GM23338 (cell line): ENCODE measurements around the gene OR51S1. TPM values are rescaled to one million over a fixed set of nuclear protein-coding genes. Genes with fewer than 3 reads are reported as not detected.
"Not testable (repeated sequence)": the region's sequence is repeated elsewhere in the genome, so short reads cannot be mapped to it uniquely, and the experiment has no call there.

Source experiments
- ATAC-seq: fragments of 200-7000 bp; cut with Tn5 transposase; 3 replicates; pipeline ENCODE4 v1.9.1; 2020
- DNase-seq: peaks from one replicate; pipeline ENCODE4 v3.0.0-alpha.2; 2015; ENCODE audit warnings: low spot score
- H2AFZ ChIP-seq: fragments of 200-600 bp; sonication (generic); 2 replicates; pipeline ENCODE4 v1.8.0; 2016; ENCODE audit warnings: antibody characterized with exemption, mild to moderate bottlenecking, moderate library complexity
- H3F3A ChIP-seq: fragments of 200-600 bp; sonication (generic); replicated peaks from 2 replicates; pipeline ENCODE4 v1.8.0; 2017; ENCODE audit warnings: antibody characterized with exemption, mixed run types, low read depth
- H3K27ac ChIP-seq: fragments of 200-600 bp; sonication (generic); 2 replicates; pipeline ENCODE4 v1.6.1; 2016; ENCODE audit warnings: low read depth
- H3K27me3 ChIP-seq: fragments of 200-600 bp; sonication (generic); 2 replicates; pipeline ENCODE4 v1.8.0; 2016; ENCODE audit warnings: mild to moderate bottlenecking, mixed run types, moderate library complexity; ENCODE audit not compliant: insufficient read depth
- H3K36me3 ChIP-seq: fragments of 200-600 bp; sonication (generic); 2 replicates; pipeline ENCODE4 v1.8.0; 2016; ENCODE audit warnings: mild to moderate bottlenecking; ENCODE audit not compliant: insufficient read depth
- H3K4me1 ChIP-seq: fragments of 200-600 bp; sonication (generic); 2 replicates; pipeline ENCODE4 v1.8.0; 2016; ENCODE audit warnings: mild to moderate bottlenecking, moderate library complexity; ENCODE audit not compliant: insufficient read depth
- H3K4me2 ChIP-seq: fragments of 200-600 bp; sonication (generic); 2 replicates; pipeline ENCODE4 v1.7.1; 2017; ENCODE audit warnings: mixed run types
- H3K4me3 ChIP-seq: fragments of 200-600 bp; sonication (generic); 2 replicates; pipeline ENCODE4 v1.6.1; 2016; ENCODE audit warnings: mixed run types
- H3K79me2 ChIP-seq: fragments of 200-600 bp; sonication (generic); replicated peaks from 2 replicates; pipeline ENCODE4 v1.8.0; 2017; ENCODE audit warnings: mild to moderate bottlenecking; ENCODE audit not compliant: insufficient read depth
- H3K9me2 ChIP-seq: fragments of 200-600 bp; sonication (generic); 2 replicates; pipeline ENCODE4 v1.8.0; 2017; ENCODE audit not compliant: insufficient read depth
- H4K20me1 ChIP-seq: fragments of 200-600 bp; sonication (generic); replicated peaks from 2 replicates; pipeline ENCODE4 v1.8.0; 2017; ENCODE audit warnings: mild to moderate bottlenecking; ENCODE audit not compliant: insufficient read depth
- H3K27ac Mint-ChIP-seq: 2 replicates; pipeline ENCODE4 v1.8.0; 2020; ENCODE audit warnings: inconsistent platforms, mild to moderate bottlenecking, moderate library complexity, mixed read lengths
- H3K27me3 Mint-ChIP-seq: 3 replicates; pipeline ENCODE4 v1.8.0; 2022; ENCODE audit warnings: low read depth, mild to moderate bottlenecking, moderate library complexity, mixed read lengths, inconsistent platforms; ENCODE audit not compliant: insufficient read depth, poor library complexity
- H3K36me3 Mint-ChIP-seq: 3 replicates; pipeline ENCODE4 v1.8.0; 2021; ENCODE audit warnings: low read depth, mild to moderate bottlenecking, inconsistent platforms, moderate library complexity, mixed read lengths
- H3K4me1 Mint-ChIP-seq: 3 replicates; pipeline ENCODE4 v1.8.0; 2020; ENCODE audit warnings: mild to moderate bottlenecking, inconsistent platforms, mixed read lengths
- H3K4me3 Mint-ChIP-seq: 3 replicates; pipeline ENCODE4 v1.8.0; 2021; ENCODE audit warnings: moderate library complexity, mild to moderate bottlenecking, inconsistent platforms, mixed read lengths
- H3K9me3 Mint-ChIP-seq: 3 replicates; pipeline ENCODE4 v1.8.0; 2020; ENCODE audit warnings: moderate library complexity, mild to moderate bottlenecking, inconsistent platforms, mixed read lengths
- ZNF462 ChIP-seq: fragments of 250-450 bp; sonication (Bioruptor Pico); IDR thresholded peaks from 2 replicates; pipeline ENCODE4 v1.5.0; 2020; ENCODE audit warnings: mild to moderate bottlenecking, moderate library complexity
- polyA plus RNA-seq: library from polyadenylated mRNA; unstranded; fragments of >200 nt; fragmentation: Nextera tagmentation; extraction: Ambion mirVana; gene quantifications from 2 replicates; pipeline ENCODE4 v1.2.1, GENCODE V29; 2016
- total RNA-seq: library from RNA; depleted of rRNA; stranded (reverse); fragments of >200 nt; shearing (Covaris generic); gene quantifications from 2 replicates; pipeline ENCODE4 v1.2.3, GENCODE V29; 2014; rRNA removed

OR51S1 gene
- total and polyA plus RNA-seq, 2 experiments from 2014 or later: not detected

- H3K9me3 Mint-ChIP-seq, H3K27me3 Mint-ChIP-seq, H2AFZ ChIP-seq, H3K4me3 Mint-ChIP-seq, H3F3A ChIP-seq, H3K4me1 Mint-ChIP-seq, H4K20me1 ChIP-seq, H3K4me1 ChIP-seq, H3K27ac ChIP-seq, H3K4me3 ChIP-seq, H3K27ac Mint-ChIP-seq, ATAC-seq, DNase-seq, H3K79me2 ChIP-seq, H3K36me3 Mint-ChIP-seq, H3K9me2 ChIP-seq, H3K36me3 ChIP-seq, H3K4me2 ChIP-seq, H3K27me3 ChIP-seq: not testable (repeated sequence)
These were observed 47.7 kb downstream of the OR51S1 start for GRCh38 chr11:4801316-4801715.

- Histone ChIP-seq H3K4me3 (no peak overlapping the region), H3K4me1 (no peaks in the 10 kb centered on the region), H3K27me3 (no peaks in the 10 kb centered on the region), H3F3A (no peaks in the 10 kb centered on the region), H2AFZ (no peak overlapping the region), H3K79me2 (no peaks in the 10 kb centered on the region), H3K9me2 (0 out of 2 replicates have a peak, but pooled peaks cover 6% of the 10 kb centered on the region), H4K20me1 (no peaks in the 10 kb centered on the region), H3K4me2 (no peak overlapping the region), H3K36me3 (no peaks in the 10 kb centered on the region), H3K27ac (no peak overlapping the region)
- DNase-seq (no peak), ATAC-seq (no peak)
- Mint-ChIP-seq H3K4me3 (no peak overlapping the region), H3K4me1 (no peaks in the 10 kb centered on the region), H3K27ac (no peak overlapping the region), H3K27me3 (peaks cover 3% of the 10 kb centered on the region), H3K36me3 (no peaks in the 10 kb centered on the region), H3K9me3 (no peaks in the 10 kb centered on the region)
- TF ChIP-seq ZNF462 (CRISPR knock-in tag): no peak
These were observed 50.4 kb downstream of the OR51S1 start for GRCh38 chr11:4798427-4799183.

Other genes starting within 250 kb of the OR51S1 start
- 4.2 and 5.7 TPM in 2 replicates for gene TRIM68, start 241.0 kb downstream of the OR51S1 start, total RNA-seq
- 1.6 and 2.2 TPM in 2 replicates for gene TRIM68, start 241.0 kb downstream of the OR51S1 start, polyA plus RNA-seq
- gene OR51D1, start 211.7 kb downstream of the OR51S1 start, total RNA-seq: not detected in 2 replicates
- gene OR51D1, start 211.7 kb downstream of the OR51S1 start, polyA plus RNA-seq: not detected in 2 replicates
- not detected in 2 replicates for gene OR51E1, start 205.2 kb downstream of the OR51S1 start, total RNA-seq
- gene OR51E1, start 205.2 kb downstream of the OR51S1 start, polyA plus RNA-seq: not detected in 2 replicates
- gene OR51E2, start 151.4 kb downstream of the OR51S1 start, total RNA-seq: not detected in 2 replicates
- gene OR51E2, start 151.4 kb downstream of the OR51S1 start, polyA plus RNA-seq: not detected in 2 replicates
- gene MMP26, start 144.4 kb downstream of the OR51S1 start, total RNA-seq: 0.19 TPM in 1 of 2 replicates, not detected in the other
- gene MMP26, start 144.4 kb downstream of the OR51S1 start, polyA plus RNA-seq: not detected in 2 replicates
- not detected in 2 replicates for gene OR51F1, start 79.3 kb downstream of the OR51S1 start, total RNA-seq
- not detected in 2 replicates for gene OR51F1, start 79.3 kb downstream of the OR51S1 start, polyA plus RNA-seq
- gene OR52R1, start 44.8 kb downstream of the OR51S1 start, total RNA-seq: not detected in 2 replicates
- not detected in 2 replicates for gene OR52R1, start 44.8 kb downstream of the OR51S1 start, polyA plus RNA-seq
- gene OR51F2, start 27.9 kb downstream of the OR51S1 start, total RNA-seq: not detected in 2 replicates
- not detected in 2 replicates for gene OR51F2, start 27.9 kb downstream of the OR51S1 start, polyA plus RNA-seq
- gene OR51T1, start 32.7 kb upstream of the OR51S1 start, total RNA-seq: not detected in 2 replicates
- not detected in 2 replicates for gene OR51T1, start 32.7 kb upstream of the OR51S1 start, polyA plus RNA-seq
- gene OR51A7, start 54.6 kb upstream of the OR51S1 start, total RNA-seq: not detected in 2 replicates
- gene OR51A7, start 54.6 kb upstream of the OR51S1 start, polyA plus RNA-seq: not detected in 2 replicates
- not detected in 2 replicates for gene OR51G2, start 70.1 kb upstream of the OR51S1 start, total RNA-seq
- not detected in 2 replicates for gene OR51G2, start 70.1 kb upstream of the OR51S1 start, polyA plus RNA-seq
- not detected in 2 replicates for gene OR51G1, start 75.1 kb upstream of the OR51S1 start, total RNA-seq
- not detected in 2 replicates for gene OR51G1, start 75.1 kb upstream of the OR51S1 start, polyA plus RNA-seq
- gene OR51A4, start 98.4 kb upstream of the OR51S1 start, total RNA-seq: not detected in 2 replicates
- not detected in 2 replicates for gene OR51A4, start 98.4 kb upstream of the OR51S1 start, polyA plus RNA-seq
- not detected in 2 replicates for gene OR51A2, start 106.5 kb upstream of the OR51S1 start, total RNA-seq
- gene OR51A2, start 106.5 kb upstream of the OR51S1 start, polyA plus RNA-seq: not detected in 2 replicates
- gene OR51L1, start 145.6 kb upstream of the OR51S1 start, total RNA-seq: not detected in 2 replicates
- not detected in 2 replicates for gene OR51L1, start 145.6 kb upstream of the OR51S1 start, polyA plus RNA-seq
- gene OR52J3, start 197.3 kb upstream of the OR51S1 start, total RNA-seq: not detected in 2 replicates
- gene OR52J3, start 197.3 kb upstream of the OR51S1 start, polyA plus RNA-seq: not detected in 2 replicates
- gene OR52E2, start 210.4 kb upstream of the OR51S1 start, total RNA-seq: not detected in 2 replicates
- gene OR52E2, start 210.4 kb upstream of the OR51S1 start, polyA plus RNA-seq: not detected in 2 replicates
- gene OR52E1, start 220.4 kb upstream of the OR51S1 start, total RNA-seq: not detected in 2 replicates
- gene OR52E1, start 220.4 kb upstream of the OR51S1 start, polyA plus RNA-seq: not detected in 2 replicates